Neural cell (in vitro differentiated cells): Measurements from ENCODE around the gene COL23A1. TPM values are rescaled to one million over a fixed set of nuclear protein-coding genes. Genes with fewer than 3 reads are reported as not detected.

Experiments used
- H2AFZ ChIP-seq: fragments of 200-600, 300-800 bp; sonication (generic), shearing (Covaris generic); 2 replicates; pipeline ENCODE4 v1.6.0; 2014; ENCODE audit warnings: low read depth, mild to moderate bottlenecking, antibody characterized with exemption, low read length, moderate library complexity
- H3F3A ChIP-seq: fragments of 200-600 bp; shearing (Covaris generic); 2 replicates; pipeline ENCODE4 v1.6.1; 2016; ENCODE audit warnings: mild to moderate bottlenecking, moderate library complexity, mixed read lengths, antibody characterized with exemption, low read length; ENCODE audit not compliant: insufficient read depth, poor library complexity, severe bottlenecking
- H3K27ac ChIP-seq: fragments of 200-600, 300-800 bp; sonication (generic), shearing (Covaris generic); 2 replicates; pipeline ENCODE4 v1.5.1; 2014; ENCODE audit warnings: mild to moderate bottlenecking, low read length, moderate library complexity
- H3K27me3 ChIP-seq: fragments of 300-800, 200-600 bp; sonication (generic), shearing (Covaris generic); 2 replicates; pipeline ENCODE4 v1.6.0; 2014; ENCODE audit warnings: mild to moderate bottlenecking, low read depth, low read length, moderate library complexity; ENCODE audit not compliant: insufficient read depth
- H3K36me3 ChIP-seq: fragments of 300-800, 200-600 bp; sonication (generic), shearing (Covaris generic); 2 replicates; pipeline ENCODE4 v1.5.1; 2014; ENCODE audit warnings: mild to moderate bottlenecking, antibody characterized with exemption, low read length, moderate library complexity; ENCODE audit not compliant: insufficient read depth
- H3K4me2 ChIP-seq: fragments of 300-800, 200-600 bp; sonication (generic), shearing (Covaris generic); 2 replicates; pipeline ENCODE4 v1.6.0; 2014; ENCODE audit warnings: mild to moderate bottlenecking, low read length
- H3K4me3 ChIP-seq: fragments of 300-800, 200-600 bp; sonication (generic), shearing (Covaris generic); 2 replicates; pipeline ENCODE4 v1.5.1; 2014; ENCODE audit warnings: mild to moderate bottlenecking, low read length, moderate library complexity
- H3K79me2 ChIP-seq: fragments of 200-600 bp; shearing (Covaris generic); replicated peaks from 2 replicates; pipeline ENCODE4 v1.6.0; 2014; ENCODE audit warnings: mild to moderate bottlenecking, low read length, moderate library complexity; ENCODE audit not compliant: insufficient read depth
- H3K9ac ChIP-seq: fragments of 300-800, 200-600 bp; sonication (generic), shearing (Covaris generic); 2 replicates; pipeline ENCODE4 v1.6.1; 2016; ENCODE audit warnings: mild to moderate bottlenecking, low read length, mixed read lengths
- H3K9me2 ChIP-seq: fragments of 200-600 bp; shearing (Covaris generic); 2 replicates; pipeline ENCODE4 v1.6.1; 2016; ENCODE audit warnings: mild to moderate bottlenecking, low read length, mixed read lengths; ENCODE audit not compliant: insufficient read depth
- H3K9me3 ChIP-seq: fragments of 200-600, 300-800 bp; sonication (generic), shearing (Covaris generic); 2 replicates; pipeline ENCODE4 v1.6.1; 2016; ENCODE audit warnings: mild to moderate bottlenecking, mixed run types, low read length, moderate library complexity, mixed read lengths
- H4K20me1 ChIP-seq: fragments of 200-600 bp; shearing (Covaris generic); 2 replicates; pipeline ENCODE4 v1.6.1; 2016; ENCODE audit warnings: mild to moderate bottlenecking, mixed run types; ENCODE audit not compliant: insufficient read depth
- CTCF ChIP-seq: fragments of 450-650 bp; IDR thresholded peaks from 2 replicates; pipeline ENCODE4 v1.5.1; 2014; ENCODE audit warnings: antibody characterized with exemption, mild to moderate bottlenecking, moderate library complexity; ENCODE audit not compliant: poor library complexity, severe bottlenecking
- EP300 ChIP-seq: fragments of 450-650 bp; conservative IDR thresholded peaks from 2 replicates; pipeline ENCODE4 v1.6.1; 2014; ENCODE audit warnings: antibody characterized with exemption, mild to moderate bottlenecking, moderate library complexity; ENCODE audit not compliant: poor library complexity, severe bottlenecking
- EZH2 ChIP-seq: fragments of 200-600, 300-800 bp; shearing (Covaris generic), sonication (generic); IDR thresholded peaks from 2 replicates; pipeline ENCODE4 v1.6.1; 2014; ENCODE audit warnings: antibody characterized with exemption, low read length, borderline replicate concordance, mild to moderate bottlenecking; ENCODE audit not compliant: insufficient read depth, poor library complexity, severe bottlenecking
- MXI1 ChIP-seq: fragments of 450-650 bp; conservative IDR thresholded peaks from 2 replicates; pipeline ENCODE4 v1.6.1; 2014; ENCODE audit warnings: antibody characterized with exemption, mild to moderate bottlenecking; ENCODE audit not compliant: poor library complexity, severe bottlenecking
- POLR2AphosphoS5 ChIP-seq: IDR thresholded peaks from 2 replicates; pipeline ENCODE4 v1.6.1; 2012
- RAD21 ChIP-seq: fragments of 450-650 bp; conservative IDR thresholded peaks from 2 replicates; pipeline ENCODE4 v1.6.1; 2014; ENCODE audit warnings: antibody characterized with exemption, mild to moderate bottlenecking, moderate library complexity
- REST ChIP-seq: IDR thresholded peaks from 2 replicates; pipeline ENCODE4 v1.6.1; 2012; ENCODE audit warnings: borderline replicate concordance
- SMC3 ChIP-seq: fragments of 450-650 bp; conservative IDR thresholded peaks from 2 replicates; pipeline ENCODE4 v1.6.1; 2014; ENCODE audit warnings: antibody characterized with exemption, mild to moderate bottlenecking, moderate library complexity; ENCODE audit not compliant: poor library complexity
- TAF1 ChIP-seq: IDR thresholded peaks from 2 replicates; pipeline ENCODE4 v1.6.1; 2012; ENCODE audit warnings: low read depth
- polyA plus RNA-seq: library from polyadenylated mRNA; depleted of rRNA; stranded (reverse); fragments of >200 nt; gene quantifications from 2 replicates; pipeline ENCODE4 v1.2.3, GENCODE V29; 2014

Gene COL23A1
- polyA plus RNA-seq, 1 donor from 2014 or later = not detected

- no peak for TF ChIP-seq TAF1
- no peak for TF ChIP-seq EZH2
- TF ChIP-seq CTCF = no peak
- TF ChIP-seq POLR2AphosphoS5 = no peak
- TF ChIP-seq RAD21 = no peak
- TF ChIP-seq EP300 = no peak
- TF ChIP-seq SMC3 = no peak
- TF ChIP-seq REST = no peak
- no peak for TF ChIP-seq MXI1
- Histone ChIP-seq H3K27me3 (no peaks in the 10 kb centered on the region), H2AFZ (no peak overlapping the region), H3K27ac (no peak overlapping the region), H3F3A (no peaks in the 10 kb centered on the region), H3K36me3 (no peaks in the 10 kb centered on the region), H3K9ac (no peak overlapping the region), H3K9me2 (no peaks in the 10 kb centered on the region), H3K79me2 (no peaks in the 10 kb centered on the region), H3K4me3 (no peak overlapping the region), H4K20me1 (no peaks in the 10 kb centered on the region), H3K9me3 (no peaks in the 10 kb centered on the region), H3K4me2 (no peak overlapping the region)
These were observed 122.0 kb downstream of the COL23A1 start for GRCh38 chr5:178468196-178468685.

GRCh38 chr5:178467568-178468195 lies 122.5 kb downstream of the COL23A1 start:
- Histone ChIP-seq H3K9me2 (no peaks in the 10 kb centered on the region), H3K9ac (no peak overlapping the region), H3K27me3 (no peaks in the 10 kb centered on the region), H3K4me2 (no peak overlapping the region), H3K4me3 (no peak overlapping the region), H3F3A (no peaks in the 10 kb centered on the region), H4K20me1 (no peaks in the 10 kb centered on the region), H2AFZ (no peak overlapping the region), H3K27ac (no peak overlapping the region), H3K9me3 (no peaks in the 10 kb centered on the region), H3K79me2 (no peaks in the 10 kb centered on the region), H3K36me3 (no peaks in the 10 kb centered on the region)
- no peak for TF ChIP-seq POLR2AphosphoS5
- TF ChIP-seq RAD21 = no peak
- no peak for TF ChIP-seq SMC3
- no peak for TF ChIP-seq TAF1
- TF ChIP-seq MXI1 = no peak
- TF ChIP-seq REST = no peak
- TF ChIP-seq CTCF = no peak
- no peak for TF ChIP-seq EP300
- TF ChIP-seq EZH2 = no peak
